GM12891 (cell line): ENCODE data around the gene RNF213.
A peak's percentile ranks its signal among the peaks of the same experiment; 100 is the strongest.

Experiments
- DNase-seq: peaks from one replicate; pipeline ENCODE4 v3.0.0; 2011; ENCODE audit warnings: low spot score; ENCODE audit not compliant: insufficient read length
- FAIRE-seq: peaks from 2 replicates; lab custom pipeline; 2011; peaks lifted over from hg19 to GRCh38; lab: Jason Lieb, UNC
- PAX5 ChIP-seq: IDR thresholded peaks from 2 replicates; pipeline ENCODE4 v1.6.1; 2011; ENCODE audit warnings: low read length, moderate library complexity, mild to moderate bottlenecking; ENCODE audit not compliant: insufficient read depth, severe bottlenecking
- POLR2A ChIP-seq: IDR thresholded peaks from 2 replicates; pipeline ENCODE4 v1.6.1; 2011; ENCODE audit warnings: low read depth, low read length, control low read depth
- POLR2AphosphoS5 ChIP-seq: IDR thresholded peaks from 2 replicates; pipeline ENCODE4 v1.6.1; 2011; ENCODE audit warnings: low read depth, low read length, control low read depth
- POU2F2 ChIP-seq: IDR thresholded peaks from 2 replicates; pipeline ENCODE4 v1.6.1; 2011; ENCODE audit warnings: low read depth, mild to moderate bottlenecking, control low read depth, low read length, moderate library complexity
- SPI1 ChIP-seq: IDR thresholded peaks from 2 replicates; pipeline ENCODE4 v1.6.1; 2011; ENCODE audit warnings: low read depth, low read length, control low read depth
- TAF1 ChIP-seq: IDR thresholded peaks from 2 replicates; pipeline ENCODE4 v1.6.1; 2011; ENCODE audit warnings: low read depth, low read length, control low read depth

Gene RNF213

DNA sequence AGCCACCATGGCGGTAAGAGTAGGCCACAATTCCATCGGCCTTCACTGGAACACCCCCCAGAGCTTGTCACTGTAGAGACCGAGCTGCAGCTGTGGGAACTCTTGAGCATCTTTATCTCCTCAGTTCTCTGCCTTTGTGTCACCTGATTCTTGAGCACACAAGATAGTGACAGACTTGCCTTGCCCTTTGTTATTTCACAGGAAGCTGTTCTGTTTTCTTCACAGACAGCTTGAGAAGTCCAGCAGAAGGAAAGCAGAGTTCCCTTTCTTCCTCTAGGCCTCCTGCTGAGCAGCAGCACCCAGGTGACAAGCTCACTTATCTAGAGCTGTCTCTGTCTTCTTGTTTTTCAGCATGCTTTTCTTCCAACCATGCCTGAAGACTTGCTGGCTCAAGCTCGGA lies 115.9 kb downstream of the RNF213 start:
- TF ChIP-seq POLR2A (no peak), PAX5 (no peak), TAF1 (no peak), SPI1 (no peak), POU2F2 (no peak), POLR2AphosphoS5 (no peak)
- DNase-seq (no peak), FAIRE-seq (no peak)

DNA sequence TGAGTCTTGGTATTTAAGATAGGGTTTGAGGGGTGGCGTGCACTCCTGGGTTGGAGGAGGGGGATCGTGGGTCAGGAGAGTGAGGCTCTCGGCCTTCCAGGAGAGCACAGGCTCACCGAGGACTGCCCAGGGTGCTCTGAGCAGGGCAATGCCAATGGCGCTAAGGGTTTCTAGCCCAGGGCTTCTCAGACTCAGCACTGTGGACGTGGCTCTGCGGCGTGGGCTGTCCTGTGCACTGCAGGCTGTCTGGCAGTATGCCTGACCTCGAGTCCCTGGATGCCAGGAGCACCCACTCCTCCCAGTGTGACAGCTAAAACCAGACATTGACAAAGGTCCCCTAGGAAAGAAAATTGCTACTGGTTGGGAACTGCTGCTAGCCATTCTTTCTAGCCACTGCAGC lies 117.1 kb downstream of the RNF213 start:
- no peak for TF ChIP-seq PAX5
- no peak for TF ChIP-seq POU2F2
- 0 out of 2 replicates have a peak, but pooled peaks have one; percentile 17 for TF ChIP-seq POLR2AphosphoS5
- no peak for TF ChIP-seq SPI1
- TF ChIP-seq POLR2A: no peak
- no peak for TF ChIP-seq TAF1
- DNase-seq (no peak), FAIRE-seq (no peak)

DNA sequence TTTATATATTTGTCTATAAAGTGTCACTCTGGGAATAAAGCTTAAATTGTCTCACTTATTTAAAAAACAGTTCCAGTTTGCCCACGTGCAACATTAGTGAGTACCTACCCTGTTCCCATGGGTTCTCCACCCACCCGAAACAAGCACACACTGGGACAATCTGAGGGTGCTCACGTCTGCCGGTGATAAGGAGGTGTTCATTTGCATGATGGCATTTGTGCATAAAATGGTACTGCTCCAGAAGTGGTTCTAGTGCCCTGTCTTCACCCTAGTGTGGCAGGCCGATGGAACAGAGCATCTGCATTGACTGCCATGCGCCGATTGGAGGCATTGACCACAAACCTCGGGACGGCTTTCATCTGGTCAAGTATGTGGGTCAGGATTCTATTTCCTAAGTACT lies 118.7 kb downstream of the RNF213 start:
- no peak for TF ChIP-seq PAX5
- no peak for TF ChIP-seq POLR2AphosphoS5
- no peak for TF ChIP-seq POLR2A
- TF ChIP-seq POU2F2: no peak
- TF ChIP-seq SPI1: no peak
- no peak for TF ChIP-seq TAF1
- FAIRE-seq (no peak), DNase-seq (no peak)

DNA sequence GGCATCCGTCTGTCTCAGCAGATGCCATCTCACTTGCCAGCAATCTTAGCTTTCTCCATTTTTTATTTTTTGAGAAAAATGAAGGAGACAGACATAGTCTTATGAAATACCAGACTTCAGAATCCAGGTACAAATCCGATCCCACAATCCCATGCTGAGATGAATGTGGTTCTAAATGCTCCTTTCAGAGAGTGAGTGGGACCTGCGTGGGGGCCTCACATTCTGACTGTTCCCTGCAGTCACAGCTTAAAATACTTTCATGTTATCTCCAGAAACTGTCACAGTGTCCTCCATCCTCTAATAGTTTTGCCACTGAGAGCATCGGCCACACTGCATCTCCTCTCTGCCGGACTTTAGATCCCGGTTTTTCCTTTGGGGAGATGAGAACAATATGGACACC lies 119.4 kb downstream of the RNF213 start:
- DNase-seq (no peak), FAIRE-seq (no peak)
- TF ChIP-seq SPI1 (no peak), PAX5 (no peak), POLR2A (no peak), TAF1 (no peak)

DNA sequence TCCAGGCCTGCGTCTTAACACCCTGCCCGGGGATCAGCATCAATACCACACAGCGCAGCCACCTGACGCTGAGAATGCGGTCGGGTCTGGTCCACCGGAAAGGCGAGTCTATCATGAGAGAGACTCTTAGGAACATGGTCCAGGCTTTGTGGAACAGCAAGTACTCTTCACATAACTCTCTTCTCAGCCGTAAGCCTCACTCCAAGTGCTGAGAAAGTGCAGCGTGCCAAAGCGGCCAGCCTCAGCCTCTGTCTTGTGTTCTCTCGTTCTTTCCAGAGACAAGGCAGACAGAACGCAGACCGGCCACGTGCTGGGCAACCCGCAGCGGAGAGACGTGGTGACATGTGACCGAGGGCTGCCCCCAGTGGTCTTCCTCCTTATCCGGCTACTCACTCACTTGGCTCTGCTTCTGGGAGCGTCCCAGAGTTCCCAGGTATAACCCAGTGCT lies 119.9 kb downstream of the RNF213 start:
- TF ChIP-seq PAX5 (no peak), POU2F2 (no peak), TAF1 (no peak), POLR2AphosphoS5 (no peak), POLR2A (no peak), SPI1 (no peak)
- DNase-seq: no peak
- no peak for FAIRE-seq

DNA sequence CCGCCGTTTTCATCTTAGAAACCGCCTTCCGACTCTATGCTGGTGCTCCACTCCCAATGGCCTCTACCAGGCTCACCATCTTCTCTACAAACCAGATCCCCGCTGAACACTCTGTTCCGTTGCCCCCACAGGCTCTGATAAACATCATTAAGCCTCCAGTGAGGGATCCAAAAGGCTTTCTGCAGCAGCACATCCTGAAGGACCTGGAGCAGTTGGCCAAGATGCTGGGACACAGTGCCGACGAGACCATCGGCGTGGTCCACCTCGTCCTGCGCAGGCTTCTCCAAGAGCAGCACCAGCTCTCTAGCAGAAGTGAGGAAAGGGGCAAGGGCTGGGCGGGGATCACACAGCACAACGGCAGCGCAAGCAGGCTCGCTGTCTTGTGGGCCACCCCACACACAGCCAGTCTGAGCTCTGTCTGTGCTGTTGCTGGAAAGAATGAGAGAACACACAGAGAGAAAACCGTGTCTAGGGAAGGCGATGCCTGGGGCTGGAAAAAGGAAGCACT lies 120.8 kb downstream of the RNF213 start:
- no peak for FAIRE-seq
- TF ChIP-seq TAF1 (no peak), POU2F2 (no peak), POLR2AphosphoS5 (no peak), POLR2A (no peak)

DNA sequence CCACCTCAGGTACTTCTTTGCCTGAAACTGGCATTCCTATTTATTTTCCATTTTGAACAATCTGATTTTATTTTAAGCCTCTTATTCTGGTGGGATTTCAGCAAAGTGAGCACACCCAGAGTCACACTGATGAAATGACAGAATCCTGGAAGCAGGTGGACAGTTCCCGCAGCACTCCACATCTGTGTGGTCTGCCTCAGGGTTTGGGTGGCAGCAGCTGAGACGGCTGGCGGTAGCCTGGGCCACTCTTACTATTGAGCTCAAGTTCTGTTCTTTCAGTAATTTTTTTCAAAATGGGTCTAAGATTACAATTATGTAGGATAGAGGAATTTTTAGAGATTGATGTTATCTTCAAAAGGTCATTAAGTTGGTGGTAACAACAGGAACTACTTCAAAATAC lies 121.8 kb downstream of the RNF213 start:
- no peak for TF ChIP-seq PAX5
- no peak for FAIRE-seq
- DNase-seq: no peak

More for the DNA sequence above, 120.8 kb downstream of the RNF213 start:
- DNase-seq: no peak

DNA sequence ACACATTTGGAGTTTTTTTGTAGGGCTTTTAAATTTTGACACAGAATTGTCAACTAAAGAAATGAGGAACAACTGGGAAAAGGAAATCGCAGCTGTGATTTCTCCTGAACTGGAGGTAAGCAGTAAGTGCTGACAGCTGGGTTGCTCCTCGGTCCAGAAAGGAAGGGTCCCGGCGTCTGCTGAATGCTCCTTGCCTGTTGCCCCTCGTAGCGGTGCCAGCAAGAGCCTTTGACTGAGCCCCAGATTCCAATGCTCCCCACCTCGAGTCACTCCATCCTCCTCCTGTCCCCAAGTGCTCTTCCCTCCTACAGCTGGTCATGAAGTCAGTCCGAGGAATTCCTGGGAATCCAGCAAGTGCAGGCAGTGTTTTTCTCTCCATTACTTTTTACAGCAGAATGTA lies 122.3 kb downstream of the RNF213 start:
- FAIRE-seq: no peak
- no peak for DNase-seq
- TF ChIP-seq POU2F2 (no peak), POLR2AphosphoS5 (no peak), POLR2A (no peak)

DNA sequence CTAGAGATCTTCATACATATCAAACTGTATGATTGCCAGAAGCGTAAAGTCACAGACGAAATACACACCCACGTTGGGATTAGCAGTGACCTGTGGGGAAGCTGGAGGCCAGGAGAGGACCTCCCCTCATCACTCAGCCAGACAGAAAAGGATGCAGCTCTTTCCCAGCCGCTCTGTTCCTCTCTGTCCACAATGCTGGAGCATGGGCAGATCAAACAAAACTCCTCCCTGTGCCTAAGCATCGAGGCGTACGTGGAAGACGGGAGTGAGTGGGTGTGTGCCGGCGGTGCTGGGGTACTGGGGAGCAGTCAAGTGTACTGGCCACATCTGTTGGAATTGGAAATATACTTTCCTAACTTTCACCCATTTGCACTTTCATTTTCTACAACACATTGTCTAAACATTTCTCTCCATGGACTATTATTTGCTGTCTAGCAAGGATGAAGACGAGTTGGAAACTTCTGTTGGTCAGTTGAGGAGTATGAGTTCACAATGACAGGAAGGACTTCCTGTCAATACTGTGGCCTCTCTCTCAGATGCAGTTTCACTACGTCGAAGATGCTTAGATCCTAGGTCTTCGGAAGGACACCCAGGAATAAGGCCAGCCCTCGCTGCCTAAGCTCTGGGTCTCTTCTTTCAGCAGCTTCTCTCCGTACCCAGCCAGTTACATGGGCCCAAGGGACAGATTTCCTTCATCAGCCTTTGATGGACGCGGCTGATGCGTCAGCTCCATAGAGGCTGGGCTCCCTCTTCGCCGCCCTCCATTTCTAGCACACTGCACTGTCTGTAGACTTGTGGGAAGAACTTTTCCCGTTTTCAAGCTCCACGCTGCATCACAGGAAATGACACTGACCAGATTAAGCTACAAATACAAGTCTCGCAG lies 123.7 kb downstream of the RNF213 start:
- no peak for DNase-seq
- FAIRE-seq: no peak
- TF ChIP-seq TAF1: no peak
- TF ChIP-seq POU2F2: no peak
- no peak for TF ChIP-seq POLR2AphosphoS5
- TF ChIP-seq SPI1: no peak
- no peak for TF ChIP-seq POLR2A
- no peak for TF ChIP-seq PAX5

DNA sequence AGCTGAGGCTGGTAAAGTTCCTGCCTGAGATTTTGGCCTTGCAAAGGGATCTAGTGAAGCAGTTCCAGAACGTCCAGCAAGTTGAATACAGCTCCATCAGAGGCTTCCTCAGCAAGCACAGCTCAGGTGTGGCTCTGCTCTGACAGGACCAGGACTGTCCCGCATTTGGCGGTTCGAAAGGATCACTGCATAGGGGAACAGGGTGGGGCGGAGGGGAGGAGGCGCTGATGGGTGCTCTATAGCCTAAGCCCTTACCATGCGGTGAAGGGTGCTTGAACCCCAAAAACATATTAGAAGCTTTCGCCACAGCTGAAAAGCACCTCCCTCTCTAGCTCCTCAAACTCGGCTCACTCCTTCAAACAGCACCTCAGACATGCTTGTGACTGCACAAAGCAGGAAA lies 124.4 kb downstream of the RNF213 start:
- FAIRE-seq: no peak
- DNase-seq: no peak
- TF ChIP-seq POLR2AphosphoS5: no peak; the same call in 1 of the 2 replicates
- no peak for TF ChIP-seq POLR2A
- no peak for TF ChIP-seq TAF1
- no peak for TF ChIP-seq PAX5
- TF ChIP-seq POU2F2: no peak
- TF ChIP-seq SPI1: no peak
